HG02610 (cell line): ENCODE data around the gene ANAPC1.
"Not testable (repeated sequence)": the region's sequence is repeated elsewhere in the genome, so short reads cannot be mapped to it uniquely, and the experiment has no call there.

ENCODE experiments used
- ATAC-seq: cut with Tn5 transposase; IDR thresholded peaks from one replicate; pipeline ENCODE4 v1.9.1; 2021; ENCODE audit warnings: mild to moderate bottlenecking, moderate library complexity; ENCODE audit not compliant: unreplicated experiment

ANAPC1 gene

DNA sequence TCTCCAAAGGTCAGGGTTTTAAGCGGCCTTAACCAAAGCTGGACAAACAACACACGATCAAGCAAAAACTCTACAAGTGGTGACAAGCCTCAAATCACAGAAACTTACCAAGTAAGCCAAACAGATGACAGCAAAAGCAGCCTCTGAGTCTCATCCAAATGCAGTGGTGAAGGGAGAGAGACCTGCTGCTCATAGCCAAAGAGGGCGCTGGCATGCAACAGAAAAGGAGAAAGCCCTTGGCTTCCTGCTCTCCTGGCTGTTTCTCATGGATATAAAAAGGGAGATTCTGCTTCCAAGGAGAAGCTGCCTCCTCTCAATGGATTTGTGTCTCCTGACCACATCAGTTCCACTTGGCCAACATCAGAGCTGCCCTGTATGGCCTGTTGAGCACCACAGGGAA lies 142.5 kb downstream of the ANAPC1 start:
- not testable (repeated sequence) for ATAC-seq

DNA sequence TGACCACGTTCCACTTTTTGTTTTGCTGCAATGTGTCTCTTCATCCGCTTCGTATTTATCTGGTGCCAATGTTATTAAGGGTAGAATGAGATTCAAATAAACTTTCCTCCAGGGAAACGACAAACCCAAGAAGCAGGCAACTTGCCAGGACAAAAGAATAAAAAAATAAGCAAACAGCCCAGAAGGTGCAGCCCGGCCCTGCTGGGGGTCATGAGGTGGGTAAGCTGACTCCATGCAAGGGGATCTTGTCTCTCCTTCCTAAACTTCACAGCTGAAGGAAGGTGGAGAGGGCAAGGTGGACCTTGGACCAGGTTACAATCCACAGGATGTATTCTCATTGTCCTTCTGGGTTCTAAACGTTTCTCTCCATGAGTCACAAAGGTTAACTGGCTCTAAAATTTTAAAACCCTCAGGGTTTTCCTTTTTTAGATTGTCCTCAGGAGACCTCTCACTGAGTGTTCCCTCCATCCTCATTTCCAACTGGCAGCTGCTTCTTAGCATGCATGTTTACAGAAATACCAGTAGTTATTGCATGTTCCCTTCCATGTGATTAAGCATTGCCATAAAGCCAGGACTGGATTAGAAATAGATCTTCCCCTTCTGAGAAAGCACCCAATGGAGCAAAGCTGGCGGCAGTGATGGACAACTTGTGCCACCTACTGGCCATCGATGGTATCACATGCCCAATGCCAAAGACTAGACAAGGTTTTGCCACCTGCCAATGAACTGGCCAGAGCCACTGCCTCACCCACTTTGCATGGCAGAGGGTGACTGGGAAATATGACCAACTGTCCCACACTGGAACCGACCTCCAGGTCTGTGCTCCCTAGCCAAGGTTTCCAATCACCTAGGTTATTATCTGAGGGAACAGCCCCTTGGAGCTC lies 147.9 kb downstream of the ANAPC1 start:
- ATAC-seq: not testable (repeated sequence)

DNA sequence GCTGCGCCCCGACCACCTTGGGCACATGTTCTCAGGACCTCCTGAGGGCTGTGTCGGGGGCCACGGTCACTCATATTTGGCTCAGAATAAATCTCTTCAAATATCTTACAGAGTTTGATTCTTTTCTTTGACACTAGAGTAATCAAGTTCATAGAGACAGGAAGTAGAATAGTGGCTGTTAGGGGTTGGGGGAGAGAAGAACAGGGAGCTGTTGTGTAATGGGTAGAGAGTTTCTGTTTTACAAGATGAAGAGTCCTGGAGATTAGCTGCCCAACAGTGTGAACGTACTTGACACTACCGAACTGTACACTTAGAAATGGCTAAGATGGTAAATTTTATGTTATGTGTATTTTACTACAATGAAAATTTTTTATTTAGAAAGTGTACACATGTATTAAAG lies 148.6 kb downstream of the ANAPC1 start:
- not testable (repeated sequence) for ATAC-seq

GRCh38 chr2:111729812-111730458 lies 154.1 kb downstream of the ANAPC1 start:
- not testable (repeated sequence) for ATAC-seq

DNA sequence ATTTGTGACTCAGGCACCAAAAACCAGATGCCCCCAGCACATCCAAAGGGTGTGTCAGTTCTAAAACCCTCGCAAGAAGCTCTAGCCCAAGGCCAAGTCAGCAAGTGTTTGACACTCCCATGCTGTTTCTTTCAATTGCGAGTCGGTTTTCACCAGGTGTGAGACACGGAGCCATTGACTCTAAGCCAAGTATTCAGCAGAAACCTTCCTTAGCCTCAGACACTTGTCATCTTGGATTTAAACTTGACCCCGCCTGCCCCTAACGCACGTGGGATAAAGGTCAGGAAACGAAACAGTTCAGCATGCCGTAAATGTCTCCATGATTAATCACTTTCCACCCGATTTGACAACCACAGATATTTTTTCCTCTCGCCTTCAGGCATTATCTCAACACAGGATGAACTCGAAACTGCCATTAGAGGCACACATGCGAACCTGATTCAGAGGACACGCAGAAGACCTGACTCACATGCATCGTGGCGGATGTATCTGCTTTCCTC lies 156.3 kb downstream of the ANAPC1 start:
- not testable (repeated sequence) for ATAC-seq

DNA sequence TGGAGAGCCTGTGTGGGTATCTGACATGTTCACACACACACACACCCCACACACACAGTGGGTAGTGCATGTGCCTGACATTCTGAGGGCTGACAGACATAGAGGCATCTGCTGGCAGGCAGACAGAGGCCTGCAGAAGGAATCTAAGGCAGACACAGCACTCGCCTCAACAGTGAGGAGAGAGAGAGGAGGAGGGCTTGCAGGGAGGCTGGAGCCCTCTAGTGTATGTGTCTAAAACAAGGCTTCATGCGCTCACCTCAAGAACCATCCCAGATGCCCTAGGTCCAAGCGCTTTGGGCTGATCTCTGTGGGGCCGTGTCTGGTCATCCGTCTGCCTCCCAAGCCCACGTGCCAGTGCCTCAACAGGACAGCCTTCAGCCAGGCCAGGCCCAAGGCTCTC lies 158.3 kb downstream of the ANAPC1 start:
- not testable (repeated sequence) for ATAC-seq

DNA sequence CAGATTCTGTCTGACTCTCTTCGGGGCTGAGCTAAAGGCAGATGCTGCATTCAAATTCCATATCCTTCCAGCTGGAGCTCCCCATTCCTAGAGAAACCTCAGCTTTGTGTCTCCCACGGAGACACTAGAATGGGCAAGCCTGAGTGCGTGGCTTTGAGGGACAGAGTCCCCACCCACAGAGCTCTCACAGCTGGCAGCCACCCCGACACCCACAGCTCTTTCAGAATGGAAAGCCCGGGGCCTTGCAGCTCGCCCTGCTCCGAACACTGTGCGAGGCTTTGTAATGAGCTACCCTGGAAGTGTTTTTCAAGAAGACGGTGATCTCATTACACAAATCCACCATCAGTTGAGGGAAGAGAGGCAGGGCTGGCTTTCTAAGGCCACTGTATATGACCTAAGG lies 164.4 kb downstream of the ANAPC1 start:
- not testable (repeated sequence) for ATAC-seq
